GM19043 (cell line): ENCODE data around the gene CHIA.

Experiments used
- ATAC-seq: cut with Tn5 transposase; IDR thresholded peaks from one replicate; pipeline ENCODE4 v1.9.1; 2021; ENCODE audit warnings: low read depth; ENCODE audit not compliant: unreplicated experiment

The CHIA gene

GRCh38 chr1:111290630-111291029 is at the start of gene CHIA:
Gene CHIA (plus strand): TSS chr1:111290851. CDS start chr1:111310468, 19,617 bp downstream.
- ATAC-seq: no peak

GRCh38 chr1:111241797-111242196 is 48.9 kb upstream of the CHIA start:
- no peak for ATAC-seq

GRCh38 chr1:111242805-111243523 is 47.7 kb upstream of the CHIA start:
- ATAC-seq: no peak

GRCh38 chr1:111247125-111247838 is 43.4 kb upstream of the CHIA start:
- no peak for ATAC-seq

- no peak for ATAC-seq
These were observed 40.7 kb upstream of the CHIA start for GRCh38 chr1:111249960-111250359.

- no peak for ATAC-seq
These were observed 39.1 kb upstream of the CHIA start for GRCh38 chr1:111251570-111251969.

- ATAC-seq: no peak
These were observed 37.9 kb upstream of the CHIA start for GRCh38 chr1:111252786-111253185.

GRCh38 chr1:111253876-111254275 is 36.8 kb upstream of the CHIA start:
- no peak for ATAC-seq

- ATAC-seq: no peak
These were observed 33.5 kb upstream of the CHIA start for GRCh38 chr1:111256988-111257658.

GRCh38 chr1:111267801-111268508 is 22.7 kb upstream of the CHIA start:
- ATAC-seq: no peak

GRCh38 chr1:111269825-111270406 is 20.7 kb upstream of the CHIA start:
- no peak for ATAC-seq

- no peak for ATAC-seq
These were observed 19.7 kb upstream of the CHIA start for GRCh38 chr1:111270771-111271463.

- ATAC-seq: no peak
These were observed 19.2 kb upstream of the CHIA start for GRCh38 chr1:111271464-111271801.

- ATAC-seq: no peak
These were observed 18.6 kb upstream of the CHIA start for GRCh38 chr1:111272081-111272480.

GRCh38 chr1:111274653-111275052 is 16.0 kb upstream of the CHIA start:
- ATAC-seq: no peak

- no peak for ATAC-seq
These were observed 15.6 kb upstream of the CHIA start for GRCh38 chr1:111275079-111275478.

- ATAC-seq: no peak
These were observed 14.7 kb upstream of the CHIA start for GRCh38 chr1:111275780-111276433.

GRCh38 chr1:111279144-111279543 is 11.5 kb upstream of the CHIA start:
- no peak for ATAC-seq

GRCh38 chr1:111280267-111280666 is 10.4 kb upstream of the CHIA start:
- ATAC-seq: no peak

GRCh38 chr1:111281411-111281810 is 9.2 kb upstream of the CHIA start:
- no peak for ATAC-seq
